ENCODE data around the gene SYTL3. TPM values are rescaled to one million over a fixed set of nuclear protein-coding genes. Genes with fewer than 3 reads are reported as not detected.
A peak's percentile ranks its signal among the peaks of the same experiment; 100 is the strongest.

The SYTL3 gene
- total RNA-seq, 4 donors from 2014 or later, result 4.8 to 10.1 (median 7.6) TPM

DNA sequence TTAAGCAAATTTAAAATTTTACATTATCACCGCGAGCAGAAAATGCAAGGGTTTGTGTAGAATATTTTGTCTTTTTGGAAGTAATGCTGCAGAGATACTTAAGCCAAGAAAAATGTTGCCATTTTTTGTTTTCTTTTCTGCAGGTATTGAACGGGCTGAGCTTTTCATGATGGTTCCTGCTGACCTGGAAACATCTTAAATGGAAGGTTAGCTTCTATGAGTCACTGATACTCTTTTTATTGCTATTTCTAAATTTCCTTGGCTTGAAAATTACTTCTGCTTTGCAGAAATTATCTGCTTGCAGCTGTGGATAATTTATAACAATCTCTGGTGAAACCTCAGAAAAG, 12.7 kb downstream of the SYTL3 start:
- intact Hi-C loops (cut with DNase I), result no loop called here
- TF ChIP-seq POLR2AphosphoS5 (IDR thresholded peaks at IDR 0.05), result no peak
- TF ChIP-seq POLR2A (IDR thresholded peaks at IDR 0.05; ENCODE audit: low read depth), result no peak
- TF ChIP-seq, protein P1, sequence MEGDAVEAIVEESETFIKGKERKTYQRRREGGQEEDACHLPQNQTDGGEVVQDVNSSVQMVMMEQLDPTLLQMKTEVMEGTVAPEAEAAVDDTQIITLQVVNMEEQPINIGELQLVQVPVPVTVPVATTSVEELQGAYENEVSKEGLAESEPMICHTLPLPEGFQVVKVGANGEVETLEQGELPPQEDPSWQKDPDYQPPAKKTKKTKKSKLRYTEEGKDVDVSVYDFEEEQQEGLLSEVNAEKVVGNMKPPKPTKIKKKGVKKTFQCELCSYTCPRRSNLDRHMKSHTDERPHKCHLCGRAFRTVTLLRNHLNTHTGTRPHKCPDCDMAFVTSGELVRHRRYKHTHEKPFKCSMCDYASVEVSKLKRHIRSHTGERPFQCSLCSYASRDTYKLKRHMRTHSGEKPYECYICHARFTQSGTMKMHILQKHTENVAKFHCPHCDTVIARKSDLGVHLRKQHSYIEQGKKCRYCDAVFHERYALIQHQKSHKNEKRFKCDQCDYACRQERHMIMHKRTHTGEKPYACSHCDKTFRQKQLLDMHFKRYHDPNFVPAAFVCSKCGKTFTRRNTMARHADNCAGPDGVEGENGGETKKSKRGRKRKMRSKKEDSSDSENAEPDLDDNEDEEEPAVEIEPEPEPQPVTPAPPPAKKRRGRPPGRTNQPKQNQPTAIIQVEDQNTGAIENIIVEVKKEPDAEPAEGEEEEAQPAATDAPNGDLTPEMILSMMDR (IDR thresholded peaks at IDR 0.05), result no peak
- TF ChIP-seq EP300 (IDR thresholded peaks at IDR 0.05), result no peak
- peak overlapping the region; percentile 51 to 77 (median 76) for H3K27ac ChIP-seq (replicated peaks in 1 of 4)
- no peaks in the 10 kb centered on the region for H3K36me3 ChIP-seq
- H3K4me1 ChIP-seq, result peaks cover 0 to 30% (median 17%) of the 10 kb centered on the region in 4 donors
- WGBS, result 60% methylated on average over 3 of the region's 3 CpGs
- H3K4me3 ChIP-seq, result peak overlapping the region; percentile 35 to 45 (median 40)
- no peak for DNase-seq (ENCODE audit: extremely low spot score)
- no peaks in the 10 kb centered on the region for H3K9me3 ChIP-seq
- no peaks in the 10 kb centered on the region for H3K27me3 ChIP-seq

DNA sequence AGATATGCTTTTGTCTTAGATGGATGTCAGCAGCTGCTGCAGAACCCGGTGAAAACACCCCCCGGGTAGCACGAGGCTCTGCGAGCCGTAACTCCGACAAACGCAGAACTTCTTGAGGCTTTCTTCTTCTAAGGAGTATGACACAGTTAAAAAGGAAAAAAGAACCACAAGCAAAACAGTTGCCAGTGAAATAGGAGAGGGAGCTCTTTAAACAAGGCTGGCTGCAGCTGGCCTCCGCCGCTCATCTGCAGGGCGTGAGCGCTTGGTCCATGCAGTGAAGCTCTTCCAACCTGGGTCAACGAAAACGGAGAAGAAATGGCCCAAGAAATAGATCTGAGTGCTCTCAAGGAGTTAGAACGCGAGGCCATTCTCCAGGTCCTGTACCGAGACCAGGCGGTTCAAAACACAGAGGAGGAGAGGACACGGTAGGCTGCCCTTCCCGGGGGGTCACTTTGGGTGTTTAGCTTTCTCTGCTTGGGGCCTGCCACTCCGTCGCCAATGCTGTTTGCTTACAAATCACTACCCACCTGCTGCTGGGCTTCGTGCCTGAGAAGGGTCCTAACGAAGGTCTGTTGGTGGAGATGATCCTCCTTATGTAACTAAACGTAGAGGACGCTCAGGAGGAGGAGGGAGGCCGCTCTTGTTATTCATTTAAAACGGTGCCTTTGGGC, 13.2 kb downstream of the SYTL3 start:
- intact Hi-C loops (cut with DNase I), result no loop called here
- Histone ChIP-seq H3K27ac (replicated peaks in 1 of 4) (peak overlapping the region; percentile 51 to 77 (median 76)), H3K27me3 (no peaks in the 10 kb centered on the region), H3K4me1 (peaks cover 0 to 30% (median 17%) of the 10 kb centered on the region in 4 donors), H3K36me3 (no peaks in the 10 kb centered on the region), H3K4me3 (peak overlapping the region; percentile 35 to 45 (median 40)), H3K9me3 (no peaks in the 10 kb centered on the region)
- no peak for DNase-seq (ENCODE audit: extremely low spot score)
- 56% methylated on average over 22 of the region's 27 CpGs for WGBS
- TF ChIP-seq POLR2A (IDR thresholded peaks at IDR 0.05; ENCODE audit: low read depth), result no peak
- TF ChIP-seq POLR2AphosphoS5 (IDR thresholded peaks at IDR 0.05), result peak in 1 of 2 donors; percentile 10
- TF ChIP-seq, protein P1 (IDR thresholded peaks at IDR 0.05), result no peak
- TF ChIP-seq EP300 (IDR thresholded peaks at IDR 0.05), result no peak

DNA sequence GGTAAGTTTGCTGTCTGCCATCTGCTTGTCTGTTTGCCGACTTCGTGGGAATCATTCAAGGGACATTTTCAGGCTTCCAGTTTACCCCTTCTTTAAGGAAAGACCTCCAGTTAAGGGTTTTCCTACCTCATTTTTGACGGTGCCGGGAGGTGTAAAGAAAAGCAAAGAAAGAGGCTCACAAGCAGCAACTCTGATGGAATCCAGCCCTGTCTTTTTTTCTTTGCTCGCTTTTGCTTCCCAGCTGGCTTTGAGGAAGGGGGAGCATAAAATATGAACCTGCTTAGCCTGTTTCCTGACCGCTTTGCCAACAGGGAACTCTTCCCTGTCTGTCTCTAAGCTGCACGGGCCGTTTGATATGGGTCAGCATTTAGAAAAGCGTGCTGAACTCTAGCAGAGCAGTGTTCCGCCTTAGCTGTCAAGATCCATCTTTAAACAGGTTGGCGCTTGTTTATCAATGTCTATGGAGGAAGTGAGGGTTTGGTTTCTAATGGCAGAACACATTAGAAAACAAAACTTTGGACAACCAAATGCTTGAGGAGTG, 13.8 kb downstream of the SYTL3 start:
- no peaks in the 10 kb centered on the region for H3K27me3 ChIP-seq
- no peak for DNase-seq (ENCODE audit: extremely low spot score)
- no peak for TF ChIP-seq EP300 (IDR thresholded peaks at IDR 0.05)
- TF ChIP-seq POLR2AphosphoS5 (IDR thresholded peaks at IDR 0.05), result no peak
- no peak for TF ChIP-seq POLR2A (IDR thresholded peaks at IDR 0.05; ENCODE audit: low read depth)
- TF ChIP-seq, protein P1 (IDR thresholded peaks at IDR 0.05), result no peak
- peak overlapping the region; percentile 35 to 45 (median 40) for H3K4me3 ChIP-seq
- H3K9me3 ChIP-seq, result no peaks in the 10 kb centered on the region
- WGBS, result 36% methylated on average over 11 of the region's 11 CpGs
- H3K4me1 ChIP-seq, result peaks cover 0 to 30% (median 17%) of the 10 kb centered on the region in 4 donors
- intact Hi-C loops (cut with DNase I), result no loop called here
- peak overlapping the region; percentile 51 to 77 (median 76) for H3K27ac ChIP-seq (replicated peaks in 1 of 4)
- no peaks in the 10 kb centered on the region for H3K36me3 ChIP-seq

GRCh38 chr6:158665332-158665731, 15.5 kb downstream of the SYTL3 start:
- H3K4me1 ChIP-seq, result peaks cover 0 to 30% (median 17%) of the 10 kb centered on the region in 4 donors
- H3K36me3 ChIP-seq, result no peaks in the 10 kb centered on the region
- no peak overlapping the region for H3K4me3 ChIP-seq
- 93% methylated on average over 9 of the region's 18 CpGs for WGBS
- intact Hi-C loops (cut with DNase I), result no loop called here
- no peaks in the 10 kb centered on the region for H3K9me3 ChIP-seq
- DNase-seq (ENCODE audit: extremely low spot score), result no peak
- TF ChIP-seq, protein P1 (IDR thresholded peaks at IDR 0.05), result no peak
- H3K27ac ChIP-seq (replicated peaks in 1 of 4), result peak overlapping the region in 1 of 4 donors; percentile 20
- H3K27me3 ChIP-seq, result no peaks in the 10 kb centered on the region
